Liver (tissue), 3 donors: ENCODE data around the gene CHEK1.

Experiments
- ATF3 ChIP-seq: IDR thresholded peaks from 2 replicates; pipeline ENCODE4 v1.6.1; 2016; ENCODE audit warnings: antibody characterized with exemption
- CTCF ChIP-seq: fragments of 150-350 bp; IDR thresholded peaks from 2 replicates; pipeline ENCODE4 v1.5.1; 2017; ENCODE audit warnings: improper control_type of control experiment, low read depth, low read length; ENCODE audit not compliant: missing input control
- MAX ChIP-seq: IDR thresholded peaks from 2 replicates; pipeline ENCODE4 v1.6.1; 2016; ENCODE audit warnings: antibody characterized with exemption
- RAD21 ChIP-seq, 2 donors: IDR thresholded peaks; 2 replicates each; pipeline ENCODE4 v1.6.1; 2016; ENCODE audit warnings: antibody characterized with exemption in 2 of 2, mild to moderate bottlenecking in 2 of 2
- SP1 ChIP-seq: IDR thresholded peaks from 2 replicates; pipeline ENCODE4 v1.6.1; 2018; ENCODE audit warnings: antibody characterized with exemption, mild to moderate bottlenecking
- TAF1 ChIP-seq: conservative IDR thresholded peaks from 2 replicates; pipeline ENCODE4 v1.6.1; 2016; ENCODE audit warnings: antibody characterized with exemption, mild to moderate bottlenecking
- YY1 ChIP-seq: IDR thresholded peaks from 2 replicates; pipeline ENCODE4 v1.6.1; 2016; ENCODE audit warnings: antibody characterized with exemption, mild to moderate bottlenecking
- donor health status: healthy.
- donor health status: healthy.

- TF ChIP-seq CTCF (no peak), MAX (no peak), YY1 (no peak), SP1 (no peak), TAF1 (no peak), RAD21 (IDR thresholded peaks at IDR 0.05) (no peak), ATF3 (no peak)
Observed at GRCh38 chr11:125675196-125675595, 50.2 kb downstream of the CHEK1 start.
